ENCODE measurements around the gene CXCL10.
"Not testable (repeated sequence)": the region's sequence is repeated elsewhere in the genome, so short reads cannot be mapped to it uniquely, and the experiment has no call there.

CXCL10 gene

GRCh38 chr4:76024065-76024464 is 768 bp upstream of the CXCL10 start:
- no peak for DNase-seq

DNA sequence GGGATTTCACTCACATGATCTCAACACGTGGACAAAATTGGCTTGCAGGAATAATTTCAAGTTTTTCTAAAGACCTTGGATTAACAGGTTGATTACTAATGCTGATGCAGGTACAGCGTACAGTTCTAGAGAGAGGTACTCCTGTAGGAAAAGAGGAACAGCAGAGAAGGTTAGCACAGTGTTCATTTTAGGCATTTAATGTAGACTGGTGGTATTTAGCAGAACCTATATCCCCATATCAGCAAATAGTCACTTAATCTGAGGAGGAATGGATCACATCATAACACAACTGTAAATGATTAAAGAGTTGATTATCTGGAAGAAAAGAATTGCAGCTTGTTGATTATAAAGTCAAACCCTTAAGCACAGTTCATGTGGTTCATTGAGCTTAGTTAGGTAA is 620 bp downstream of the CXCL10 start:
- DNase-seq = no peak

DNA sequence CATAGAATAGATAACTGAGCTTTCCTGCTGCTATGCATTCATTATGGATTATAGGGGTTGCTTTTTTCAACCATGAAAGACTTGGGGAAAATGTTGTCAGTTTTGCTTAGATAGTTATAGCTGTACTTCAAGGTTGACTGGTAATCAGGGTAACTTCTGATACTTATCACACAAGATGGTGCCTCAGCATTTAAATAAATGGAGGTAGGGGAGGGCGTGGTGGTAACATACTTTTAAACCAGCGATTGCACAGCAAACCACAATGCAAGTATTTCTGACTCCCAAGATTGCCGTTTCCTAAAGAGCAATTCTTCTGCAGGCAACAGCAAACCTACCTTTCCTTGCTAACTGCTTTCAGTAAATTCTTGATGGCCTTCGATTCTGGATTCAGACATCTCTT is 1.3 kb downstream of the CXCL10 start:
- DNase-seq = no peak

DNA sequence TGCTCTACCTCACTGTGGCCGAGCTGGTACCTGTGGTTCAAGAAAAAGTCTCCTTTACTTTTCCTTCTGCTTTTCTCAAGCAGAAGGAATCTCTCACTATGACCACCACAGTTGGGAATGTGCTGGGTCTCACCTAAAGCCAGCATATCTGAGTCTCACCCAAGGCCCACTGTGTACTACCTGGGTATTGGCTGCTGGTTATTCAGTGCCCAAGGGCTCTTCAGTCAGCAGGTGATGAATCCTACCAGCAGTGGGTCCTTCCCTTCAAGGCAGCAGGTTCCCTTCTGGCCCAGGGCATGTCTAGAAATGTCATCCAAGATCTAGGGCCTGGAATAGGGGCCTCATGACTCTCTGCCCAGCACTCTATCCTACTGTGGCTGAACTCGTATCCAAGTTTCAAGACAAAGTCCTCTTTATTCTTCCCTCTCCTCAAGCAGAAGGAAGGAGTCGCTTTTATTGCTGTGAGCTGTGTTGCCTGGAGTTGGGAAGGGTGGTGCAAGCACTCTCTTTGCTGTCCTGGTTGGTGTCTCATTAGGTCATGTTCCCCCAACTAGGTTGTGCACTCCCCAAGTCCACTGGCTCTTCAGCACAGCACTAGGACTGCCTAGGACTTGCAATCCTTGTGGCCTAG is 6.1 kb downstream of the CXCL10 start:
- no peak for DNase-seq

GRCh38 chr4:76016393-76016792 is 6.9 kb downstream of the CXCL10 start:
- DNase-seq = peak; percentile 14

DNA sequence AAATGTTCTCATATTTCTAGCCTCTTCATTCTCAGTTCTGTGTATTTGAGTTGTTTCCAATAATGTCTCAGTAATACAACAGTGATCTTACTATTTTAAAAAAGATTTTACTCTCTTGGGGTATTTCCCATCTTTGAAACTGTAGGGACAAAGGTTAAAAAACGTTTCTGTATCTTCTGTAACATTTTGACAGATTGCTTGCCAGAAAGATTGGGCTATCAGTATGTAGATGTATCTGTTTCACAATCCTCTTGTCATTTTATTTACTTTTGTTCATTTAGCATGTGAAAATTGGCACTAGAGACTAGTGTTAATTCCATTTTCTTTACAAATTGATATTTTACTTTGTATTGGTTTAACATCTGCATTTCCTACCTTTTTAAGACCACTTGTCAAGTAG is 9.8 kb downstream of the CXCL10 start:
- no peak for DNase-seq

GRCh38 chr4:76012388-76012801 is 10.9 kb downstream of the CXCL10 start:
- no peak for DNase-seq

GRCh38 chr4:76011700-76012387 is 11.5 kb downstream of the CXCL10 start:
- no peak for DNase-seq

- DNase-seq = no peak
These were observed 12.2 kb downstream of the CXCL10 start for GRCh38 chr4:76011018-76011670.

GRCh38 chr4:76010576-76010975 is 12.7 kb downstream of the CXCL10 start:
- no peak for DNase-seq

DNA sequence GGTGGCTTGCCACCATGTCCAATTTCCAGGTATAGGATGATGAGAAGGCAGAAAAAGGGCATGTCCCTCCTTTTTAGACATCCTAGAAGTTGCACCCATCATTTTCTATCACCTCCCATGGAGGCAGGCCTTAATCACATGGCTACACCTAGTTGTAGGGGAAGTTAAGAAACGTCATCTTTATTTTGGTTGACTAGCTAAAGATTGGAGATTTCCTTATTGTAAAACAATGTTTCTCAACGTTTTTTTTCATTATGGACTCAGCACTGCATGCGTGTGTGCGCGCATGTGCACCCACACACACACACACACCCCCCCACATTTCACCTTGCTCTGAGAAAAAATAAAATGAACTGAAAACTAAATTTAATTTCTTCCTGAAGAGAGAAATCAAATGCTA is 14.0 kb downstream of the CXCL10 start:
- no peak for DNase-seq

GRCh38 chr4:76007089-76007862 is 16.0 kb downstream of the CXCL10 start, which contains the start of gene CXCL9:
CXCL9 (minus strand) TSS chr4:76007509; CDS start chr4:76007449, 60 bp downstream.
- DNase-seq = no peak

GRCh38 chr4:76003620-76004019 is 19.7 kb downstream of the CXCL10 start:
- DNase-seq = no peak

GRCh38 chr4:76003035-76003434 is 20.3 kb downstream of the CXCL10 start:
- no peak for DNase-seq

DNA sequence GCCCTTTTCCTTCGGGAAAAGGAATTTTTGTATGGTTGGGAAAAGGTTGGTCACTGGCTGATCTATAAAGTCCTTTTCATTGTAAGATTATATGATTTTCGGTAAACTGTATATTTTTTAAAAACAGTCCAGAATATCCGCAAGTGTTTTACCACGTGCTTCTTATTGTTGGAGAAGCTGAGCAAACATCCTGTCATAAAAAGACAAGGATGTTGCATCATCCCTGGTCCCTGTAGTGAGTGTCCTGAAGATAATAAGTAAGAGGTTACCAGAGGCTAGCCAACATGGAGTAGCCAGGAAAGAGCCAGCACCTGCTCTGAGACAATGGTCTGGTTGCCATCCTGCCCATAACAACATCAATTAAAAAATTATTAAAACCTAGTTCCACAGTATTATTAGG is 21.1 kb downstream of the CXCL10 start:
- DNase-seq = no peak

DNA sequence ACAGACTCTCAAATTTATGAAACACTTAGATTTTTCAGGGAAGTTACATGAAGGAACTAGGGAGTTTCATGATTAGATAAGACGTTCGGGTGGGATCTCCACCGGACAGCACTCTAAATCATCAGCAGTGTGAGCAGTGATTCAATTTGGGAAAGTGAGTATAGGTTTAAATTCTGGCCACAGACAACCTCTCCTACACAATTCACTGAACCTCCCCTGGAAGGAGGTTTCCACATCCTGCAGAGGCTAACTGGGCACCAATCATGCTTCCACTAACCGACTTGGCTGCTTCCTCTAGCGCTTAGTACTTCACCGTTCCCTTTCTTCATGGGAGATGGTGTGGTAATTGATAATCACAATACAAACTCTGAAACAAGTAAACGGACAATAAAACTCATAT is 21.6 kb downstream of the CXCL10 start:
- no peak for DNase-seq

DNA sequence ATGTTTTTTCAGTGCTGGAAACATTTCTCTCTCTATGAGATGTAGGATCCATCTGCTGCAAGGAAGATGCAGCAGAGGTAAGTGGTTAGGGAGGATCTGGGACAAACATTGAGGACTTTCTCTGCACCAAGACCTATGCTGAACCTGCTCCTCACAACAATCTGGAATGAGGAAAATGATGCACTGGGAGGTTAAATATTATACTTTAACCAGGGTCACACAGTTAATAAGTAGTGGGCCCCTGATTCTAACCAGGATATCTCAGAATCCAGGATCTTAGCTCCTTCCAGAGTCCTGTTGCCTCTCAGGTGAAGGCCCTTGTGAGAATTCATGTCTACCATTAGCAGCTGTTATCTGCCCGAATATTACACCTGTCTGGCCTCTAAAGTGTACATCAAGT is 23.0 kb downstream of the CXCL10 start:
- DNase-seq = no peak

- not testable (repeated sequence) for DNase-seq
These were observed 24.7 kb downstream of the CXCL10 start for GRCh38 chr4:75998525-75999147.

DNA sequence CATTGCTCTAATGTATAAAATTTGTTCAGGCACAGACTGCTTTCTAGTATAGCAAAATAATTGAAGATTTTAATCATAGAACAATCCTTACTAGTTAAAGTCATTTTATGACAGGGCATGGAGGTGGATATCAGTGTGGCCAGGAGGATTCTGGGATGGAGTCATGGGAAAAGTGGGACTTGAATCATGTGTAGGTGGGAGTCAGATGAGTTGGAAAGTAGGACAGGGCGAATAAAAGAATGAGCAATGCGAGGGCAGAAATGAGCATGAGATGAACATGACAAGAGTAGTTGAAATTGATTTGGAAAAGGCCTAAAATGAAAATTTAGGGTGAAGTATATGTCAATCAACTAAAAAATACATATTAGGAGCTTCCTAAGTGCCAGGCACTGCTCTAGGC is 25.4 kb downstream of the CXCL10 start:
- no peak for DNase-seq

- DNase-seq = no peak
These were observed 26.2 kb downstream of the CXCL10 start for GRCh38 chr4:75997081-75997480.

- DNase-seq = no peak
These were observed 27.6 kb downstream of the CXCL10 start for GRCh38 chr4:75995727-75996126.

- no peak for DNase-seq
These were observed 30.8 kb downstream of the CXCL10 start for GRCh38 chr4:75992462-75992861.

All from NK-92 treated with Interleukin-12 subunit alpha and Interleukin-12 subunit beta, amount 100 ng/mL, for 24 hours (cell line).